HG03196 (cell line): ENCODE data around the gene FEZ2.
"Not testable (repeated sequence)": the region's sequence is repeated elsewhere in the genome, so short reads cannot be mapped to it uniquely, and the experiment has no call there.

ENCODE experiments used
- ATAC-seq: cut with Tn5 transposase; IDR thresholded peaks from one replicate; pipeline ENCODE4 v1.9.1; 2021; ENCODE audit not compliant: unreplicated experiment

Gene FEZ2, protein sequence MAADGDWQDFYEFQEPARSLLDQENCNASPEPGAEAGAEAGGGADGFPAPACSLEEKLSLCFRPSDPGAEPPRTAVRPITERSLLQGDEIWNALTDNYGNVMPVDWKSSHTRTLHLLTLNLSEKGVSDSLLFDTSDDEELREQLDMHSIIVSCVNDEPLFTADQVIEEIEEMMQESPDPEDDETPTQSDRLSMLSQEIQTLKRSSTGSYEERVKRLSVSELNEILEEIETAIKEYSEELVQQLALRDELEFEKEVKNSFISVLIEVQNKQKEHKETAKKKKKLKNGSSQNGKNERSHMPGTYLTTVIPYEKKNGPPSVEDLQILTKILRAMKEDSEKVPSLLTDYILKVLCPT

DNA sequence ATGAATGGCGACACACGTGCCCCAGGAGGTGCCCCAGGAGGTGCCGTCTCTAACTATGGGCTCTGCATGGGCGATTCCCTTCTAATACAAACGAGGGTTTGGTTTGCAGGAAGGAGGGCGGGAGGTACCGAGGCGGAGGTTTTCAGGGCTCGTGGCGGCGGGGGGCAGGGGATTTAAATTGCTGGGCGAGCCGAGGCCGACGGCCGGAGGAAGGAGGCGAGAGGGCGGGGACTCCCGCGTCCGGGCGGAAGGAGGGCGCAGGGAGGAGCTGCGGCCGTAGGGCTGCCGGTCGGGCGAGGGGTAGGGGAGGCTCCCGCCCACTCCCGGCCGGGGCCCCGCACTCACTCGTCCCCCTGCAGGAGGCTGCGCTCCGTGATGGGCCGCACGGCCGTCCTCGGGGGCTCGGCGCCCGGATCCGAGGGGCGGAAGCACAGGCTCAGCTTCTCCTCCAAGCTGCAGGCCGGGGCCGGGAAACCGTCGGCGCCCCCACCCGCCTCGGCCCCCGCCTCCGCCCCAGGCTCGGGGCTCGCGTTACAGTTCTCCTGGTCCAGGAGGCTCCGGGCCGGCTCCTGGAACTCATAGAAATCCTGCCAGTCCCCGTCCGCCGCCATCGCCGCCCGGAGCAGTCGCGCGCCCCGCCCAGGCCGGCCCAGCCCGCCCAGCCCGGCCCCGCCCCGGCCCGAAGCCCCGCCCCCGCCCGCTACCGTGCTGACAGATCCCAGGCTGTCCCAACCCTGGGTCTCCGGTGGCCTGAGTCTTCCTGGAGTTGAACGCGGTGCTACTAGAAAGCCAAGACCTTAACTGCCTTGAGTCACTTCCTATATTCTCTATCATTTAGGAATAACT lies at the start of gene FEZ2:
Gene FEZ2, minus strand, starts transcription at position 637 of the 846 bp plus-strand sequence. Its CDS starts 26 bp downstream, at position 611.
- ATAC-seq: peak; percentile 100

DNA sequence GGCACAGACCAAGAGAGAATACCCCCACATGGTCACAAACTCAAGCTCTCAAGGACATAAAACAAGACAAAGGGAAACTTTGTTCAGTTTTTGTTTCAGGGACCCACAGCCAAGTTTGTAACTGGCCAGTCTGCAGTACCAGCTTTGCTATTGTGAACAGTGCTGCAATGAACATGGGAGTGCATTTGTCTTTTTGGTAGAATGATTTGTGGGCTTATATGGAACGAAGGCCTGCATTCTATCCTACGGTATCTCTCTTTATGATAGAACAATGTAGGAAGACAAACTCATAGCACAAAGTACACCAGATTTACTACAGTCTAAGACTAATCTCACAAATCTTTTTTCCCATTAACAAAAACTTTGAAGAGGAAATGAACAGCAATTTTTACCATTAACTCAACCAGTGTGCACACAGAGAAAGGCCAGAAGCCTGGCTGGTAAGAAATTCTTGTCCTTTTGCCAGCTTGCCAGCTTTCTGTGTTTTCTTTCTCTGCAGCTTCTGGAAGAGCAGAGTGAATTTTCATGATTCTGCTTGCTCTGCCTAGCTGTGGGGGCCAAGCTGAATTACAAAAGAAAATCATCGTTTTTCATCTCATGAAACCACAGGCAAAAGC lies 37.1 kb upstream of the FEZ2 start:
- no peak for ATAC-seq

DNA sequence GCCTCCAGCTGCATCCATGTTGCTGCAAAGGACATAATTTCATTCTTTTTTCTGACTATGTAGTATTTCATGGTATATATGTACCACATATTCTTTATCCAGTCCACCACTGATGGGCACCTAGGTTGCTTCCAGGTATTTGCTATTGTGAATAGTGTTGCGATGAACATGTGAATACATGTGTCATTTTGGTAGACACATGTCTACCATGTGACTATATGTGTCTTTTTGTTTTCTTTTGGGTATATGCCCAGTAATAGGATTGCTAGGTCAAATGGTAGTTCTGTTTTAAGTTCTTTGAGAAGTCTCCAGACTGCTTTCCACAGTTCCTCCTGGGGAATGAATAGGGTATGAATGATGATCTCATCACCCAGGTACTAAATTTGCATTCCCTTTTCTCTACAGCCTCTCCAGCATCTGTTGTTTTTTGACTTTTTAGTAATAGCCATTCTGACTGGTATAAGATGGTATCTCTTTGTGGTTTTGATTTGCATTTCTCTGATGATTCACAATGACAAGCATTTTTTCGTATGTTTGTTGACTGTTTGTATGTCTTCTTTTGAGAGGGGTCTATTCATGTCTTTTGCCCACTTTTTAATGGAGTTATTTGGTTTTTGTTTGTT lies 35.6 kb upstream of the FEZ2 start:
- ATAC-seq: no peak

- ATAC-seq: no peak
Measured at GRCh38 chr2:36626756-36627155, 28.8 kb upstream of the FEZ2 start.

GRCh38 chr2:36626071-36626470 lies 28.1 kb upstream of the FEZ2 start:
- no peak for ATAC-seq

DNA sequence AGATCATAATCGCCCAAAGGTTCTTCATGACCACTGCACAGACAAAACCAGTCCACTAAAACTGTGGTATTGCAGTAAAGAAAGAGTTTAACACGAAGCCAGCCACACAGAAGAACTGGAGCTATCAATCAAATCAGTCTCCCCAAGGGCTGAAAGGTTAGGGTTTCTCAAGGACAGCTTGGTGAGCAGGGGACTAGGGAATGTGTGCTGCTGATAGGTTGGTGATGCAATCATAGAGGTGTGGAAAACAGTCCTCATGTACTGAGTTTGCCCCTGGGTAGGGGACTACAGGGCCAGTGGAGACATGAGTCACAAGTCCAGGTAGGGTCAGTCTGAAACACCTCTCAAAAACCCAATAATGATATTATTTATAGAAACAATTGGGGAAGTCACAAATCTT lies 27.3 kb upstream of the FEZ2 start:
- no peak for ATAC-seq

DNA sequence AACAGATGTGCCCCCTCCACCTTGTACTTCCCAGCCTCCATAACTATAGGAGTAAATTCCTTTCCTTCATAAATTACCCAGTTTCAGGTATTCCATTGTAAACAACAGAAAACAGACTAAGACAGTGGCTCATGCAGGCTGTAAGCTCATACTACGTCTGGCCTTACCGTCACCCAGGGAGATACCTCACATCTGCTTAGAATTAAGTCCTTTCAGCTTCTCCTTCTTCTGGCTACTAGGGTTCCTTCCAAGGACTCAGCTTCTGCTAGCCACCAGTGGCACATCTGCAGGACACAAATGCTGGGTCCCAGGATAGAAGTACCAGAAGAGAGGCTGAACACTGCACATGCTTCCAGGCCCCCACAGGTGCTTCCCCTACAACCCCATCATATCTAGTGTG lies 22.4 kb upstream of the FEZ2 start:
- no peak for ATAC-seq

DNA sequence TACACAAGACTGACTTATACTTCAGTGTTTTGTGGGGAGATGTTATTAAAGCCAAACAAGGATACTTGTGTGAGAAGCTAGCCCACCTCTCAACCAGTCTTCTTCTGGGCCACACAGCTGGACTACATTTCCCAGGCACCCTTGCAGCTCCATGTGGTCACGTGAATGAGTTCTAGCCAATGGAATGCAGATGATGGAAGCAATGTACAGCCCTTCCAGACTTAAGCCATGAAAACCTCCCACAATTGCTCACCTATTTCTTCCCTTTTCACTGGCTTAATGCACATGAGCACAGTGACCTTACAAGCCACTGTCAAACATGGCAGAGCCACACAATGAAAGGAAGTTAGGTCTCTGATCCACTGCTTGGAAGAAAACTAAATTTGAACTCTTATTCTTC lies 20.4 kb upstream of the FEZ2 start:
- ATAC-seq: peak; percentile 99

DNA sequence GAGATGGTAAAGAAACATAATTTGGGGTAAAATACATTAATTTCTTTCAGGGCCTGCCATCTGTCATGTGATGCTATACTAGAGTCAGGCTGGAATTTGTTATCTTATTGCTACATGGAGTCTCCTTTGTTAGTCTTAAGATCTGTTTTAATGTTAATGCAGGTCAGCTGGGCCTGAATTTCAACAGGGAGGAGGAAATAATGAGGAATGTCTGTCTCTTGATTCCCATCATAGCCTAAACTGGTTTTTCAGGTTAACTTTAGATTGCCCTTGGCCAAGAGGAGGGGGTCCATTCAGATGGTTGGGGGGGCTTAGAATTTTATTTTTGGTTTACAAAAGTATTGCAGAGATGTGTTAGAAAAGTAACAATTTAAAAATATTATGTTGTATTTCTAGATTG lies 19.0 kb upstream of the FEZ2 start:
- ATAC-seq: no peak

- no peak for ATAC-seq
Measured at GRCh38 chr2:36615222-36615621, 17.3 kb upstream of the FEZ2 start.

DNA sequence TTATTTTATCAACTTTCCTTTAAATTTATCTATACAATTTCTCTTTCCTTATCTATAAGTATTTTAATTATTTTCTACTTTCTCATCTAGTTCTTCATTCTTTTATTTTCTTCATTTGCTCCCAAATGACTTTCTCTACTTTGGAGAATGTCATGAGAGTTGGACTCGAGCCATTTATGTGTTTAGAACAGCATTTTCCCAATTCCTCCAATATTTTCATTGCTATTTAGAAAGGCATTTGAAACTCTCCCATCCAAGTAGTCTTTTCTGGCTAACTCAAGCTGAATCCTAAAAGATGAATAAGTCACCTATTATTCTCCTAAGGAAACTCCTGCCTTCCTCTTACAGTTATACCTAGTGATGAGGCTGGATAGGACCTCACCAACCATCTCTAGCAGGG lies 15.8 kb upstream of the FEZ2 start:
- ATAC-seq: no peak

GRCh38 chr2:36611316-36611990 lies 13.5 kb upstream of the FEZ2 start:
- no peak for ATAC-seq

GRCh38 chr2:36609507-36609906 lies 11.5 kb upstream of the FEZ2 start:
- no peak for ATAC-seq

DNA sequence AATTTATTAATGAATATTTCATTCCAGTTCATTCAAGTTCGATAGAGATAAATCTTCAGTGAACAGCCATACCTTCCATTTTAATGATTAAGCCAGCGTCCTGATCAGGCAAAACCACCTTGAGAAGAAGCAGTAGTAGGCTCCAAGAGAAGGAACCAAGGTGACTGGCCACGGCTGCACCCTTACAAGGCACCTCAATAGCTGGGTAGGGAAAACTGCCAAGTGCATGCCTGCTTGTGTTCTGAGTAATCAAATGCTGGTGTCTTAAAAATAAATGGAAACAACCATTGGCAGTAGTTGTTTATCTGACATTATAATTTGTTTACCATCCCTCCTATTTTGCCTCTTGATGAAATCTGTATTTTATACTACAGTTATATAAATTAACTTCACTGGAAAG lies 10.0 kb upstream of the FEZ2 start:
- no peak for ATAC-seq

DNA sequence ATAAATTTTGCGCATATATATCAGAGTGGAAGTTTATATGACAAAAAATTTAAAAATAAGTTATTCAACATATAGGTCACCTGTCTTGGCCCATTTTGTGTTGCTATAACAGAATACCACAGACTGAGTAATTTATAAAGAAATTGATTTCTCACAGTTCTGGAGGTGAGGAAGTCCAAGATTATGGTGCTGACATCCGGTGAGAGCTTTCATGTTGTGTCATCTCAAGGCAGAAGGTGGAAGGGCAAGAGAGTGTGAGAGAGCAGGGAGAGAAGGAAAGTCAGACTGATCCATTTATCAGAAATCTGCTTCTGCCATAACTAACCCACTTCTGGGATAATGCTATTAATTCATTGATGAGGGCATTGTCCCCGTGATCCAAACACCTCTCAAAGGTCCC lies 9.0 kb upstream of the FEZ2 start:
- no peak for ATAC-seq

DNA sequence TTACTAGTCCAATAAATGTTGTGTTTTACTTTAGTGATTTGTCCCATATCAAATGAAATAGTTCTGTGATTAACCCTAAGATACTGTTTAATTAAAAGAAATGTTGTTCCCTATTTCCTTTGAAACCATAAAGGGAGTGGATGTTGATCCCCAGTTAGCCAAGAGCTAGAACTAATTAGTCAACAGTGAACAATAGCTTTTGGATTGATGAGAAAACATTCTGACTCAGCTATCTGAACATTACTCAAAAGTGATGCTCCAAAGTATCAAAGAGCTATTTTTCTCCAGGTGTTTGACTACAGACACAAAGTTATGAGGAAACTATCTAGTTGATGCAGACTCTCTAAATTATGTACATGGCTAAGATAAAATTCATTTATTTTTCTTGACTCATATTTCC lies 7.3 kb upstream of the FEZ2 start:
- no peak for ATAC-seq

DNA sequence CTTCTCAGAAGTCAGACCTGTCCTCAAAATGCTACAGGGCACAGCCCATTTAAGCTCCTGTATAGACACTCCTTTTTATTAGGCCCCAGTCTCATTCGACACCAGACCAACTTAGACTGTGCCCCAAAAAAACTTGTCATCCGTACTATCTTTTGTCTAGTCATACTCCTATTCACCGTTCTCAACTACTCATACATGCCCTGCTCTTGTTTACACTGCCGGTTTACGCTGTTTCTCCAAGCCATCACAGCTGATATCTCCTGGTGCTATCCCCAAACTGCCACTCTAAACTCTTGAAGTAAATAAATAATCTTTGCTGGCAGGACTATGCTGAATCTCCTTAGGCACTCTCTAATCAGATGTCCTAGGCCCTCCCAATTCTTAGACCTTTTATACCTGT lies 5.7 kb upstream of the FEZ2 start:
- ATAC-seq: not testable (repeated sequence)

GRCh38 chr2:36597003-36597531 lies 901 bp downstream of the FEZ2 start:
- no peak for ATAC-seq

DNA sequence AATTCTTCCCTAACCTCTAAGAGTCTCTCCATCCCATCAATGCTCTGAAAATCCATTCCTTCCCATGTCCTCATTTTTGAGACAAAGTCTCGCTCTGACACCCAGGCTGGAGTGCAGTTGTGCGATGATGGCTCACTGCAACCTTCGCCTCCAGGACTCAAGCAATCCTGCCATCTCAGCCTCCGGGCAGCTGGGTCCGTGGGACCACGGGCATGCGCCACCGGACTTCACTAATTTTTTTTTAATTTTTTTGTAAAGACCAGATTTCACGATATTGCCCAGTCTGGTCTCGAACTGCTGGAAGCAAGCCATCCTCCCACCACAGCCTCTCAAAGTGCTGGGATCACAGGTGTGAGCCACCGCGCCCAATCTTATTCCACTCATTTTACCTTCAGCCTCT lies 1.6 kb downstream of the FEZ2 start:
- ATAC-seq: no peak

DNA sequence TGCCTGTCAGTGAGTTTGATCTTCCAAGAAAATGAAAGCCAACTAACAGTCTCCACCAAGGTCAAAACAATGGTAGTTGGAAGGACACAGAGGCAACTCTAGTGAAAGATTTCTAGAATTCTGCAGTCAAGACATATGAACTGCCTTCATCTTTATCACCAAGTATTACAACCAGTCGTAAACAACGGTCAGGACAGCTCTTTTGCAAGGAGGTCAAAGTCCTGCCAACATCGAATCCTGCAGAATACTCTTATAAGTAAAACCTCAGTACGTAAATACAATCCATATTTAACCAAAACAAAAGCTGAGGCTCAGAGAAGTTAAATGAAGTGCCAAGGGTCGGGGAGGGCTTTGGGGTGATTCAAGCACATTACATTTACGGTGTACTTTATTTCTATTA lies 3.1 kb downstream of the FEZ2 start:
- ATAC-seq: no peak

DNA sequence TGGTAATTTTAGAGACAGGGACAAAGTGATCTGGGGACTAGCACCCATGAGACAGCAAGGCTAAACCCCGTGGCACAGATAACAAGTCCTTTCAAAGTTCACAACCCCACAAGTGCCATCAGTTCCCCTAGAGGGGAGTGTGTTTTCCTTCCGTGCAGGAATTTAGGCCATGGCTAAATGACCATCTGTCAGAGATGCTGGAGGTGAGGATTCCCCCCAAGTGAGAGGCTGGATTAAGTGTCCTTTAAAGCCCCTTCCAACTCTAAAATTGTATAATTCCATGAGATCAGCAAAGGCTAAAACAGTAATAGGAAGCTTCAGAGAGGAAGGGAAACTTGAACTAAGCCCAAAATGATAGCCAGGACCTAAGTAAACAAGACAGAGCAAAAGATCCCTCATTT lies 8.7 kb downstream of the FEZ2 start:
- no peak for ATAC-seq
